HCT116 (cell line): ENCODE results near the gene CIITA.

Experiments
- CBX3 ChIP-seq: IDR thresholded peaks from 2 replicates; pipeline ENCODE4 v1.6.1; 2012; ENCODE audit warnings: low read depth
- POLR2A ChIP-seq: IDR thresholded peaks from 2 replicates; pipeline ENCODE4 v1.7.0; 2011; ENCODE audit warnings: borderline replicate concordance; ENCODE audit not compliant: insufficient read depth, insufficient read length; ENCODE audit errors: extremely low read depth
- POLR2AphosphoS5 ChIP-seq: IDR thresholded peaks from 2 replicates; pipeline ENCODE4 v1.6.1; 2011; ENCODE audit warnings: mild to moderate bottlenecking, low read depth, low read length, moderate library complexity
- SIN3A ChIP-seq: IDR thresholded peaks from 2 replicates; pipeline ENCODE4 v1.6.1; 2012; ENCODE audit warnings: low read depth
- TF ChIP-seq, protein P1 (sequence below): IDR thresholded peaks from 2 replicates; pipeline ENCODE4 v1.6.1; 2012; ENCODE audit warnings: low read depth
- TF ChIP-seq, protein P2 (sequence below), 3 experiments: fragments of 200-600 bp in 1 of 3; sonication (generic) in 1 of 3; IDR thresholded peaks in 2 of 3; conservative IDR thresholded peaks in 1 of 3; 2 replicates each; pipeline ENCODE4 v1.5.1; 2012 to 2017; ENCODE audit warnings: low read depth in 2 of 3, low read length in 2 of 3, antibody characterized with exemption in 1 of 3, borderline replicate concordance in 1 of 3, control low read depth in 1 of 3, mild to moderate bottlenecking in 1 of 3, mixed read lengths in 1 of 3, mixed run types in 1 of 3, moderate library complexity in 1 of 3; ENCODE audit not compliant: insufficient read depth in 1 of 3
- TF ChIP-seq, protein P3 (sequence below): IDR thresholded peaks from 2 replicates; pipeline ENCODE4 v1.6.1; 2012

DNA sequence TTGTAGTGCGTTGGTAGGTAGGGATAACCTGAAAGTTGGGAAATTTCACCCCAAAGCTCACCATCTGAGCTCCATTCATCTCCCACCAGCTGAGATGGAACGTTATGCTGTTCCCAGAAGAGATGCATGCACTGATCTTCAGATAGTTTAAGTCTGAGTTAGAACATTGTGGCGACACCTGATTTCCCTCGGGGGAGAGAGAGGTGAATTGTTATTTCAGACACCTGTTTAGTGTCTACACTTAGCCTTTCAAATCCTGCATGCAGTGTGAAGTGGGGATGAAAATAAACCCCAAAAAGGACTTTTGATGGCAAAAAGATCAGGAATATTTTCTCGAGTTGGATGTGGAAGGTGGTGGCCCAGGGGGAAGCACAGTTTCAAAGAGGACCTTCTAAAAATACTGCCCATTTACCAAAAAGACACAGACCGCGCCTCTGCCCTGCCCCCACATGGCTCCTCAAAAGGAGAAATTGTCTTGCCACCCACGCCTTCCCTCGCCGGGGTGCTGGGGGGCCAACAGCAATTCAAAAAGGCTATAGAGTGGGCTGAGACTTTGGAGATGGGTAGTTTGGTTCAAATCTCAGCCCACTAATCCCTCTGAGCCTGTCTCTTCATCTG lies 11.4 kb downstream of the CIITA start:
- TF ChIP-seq, protein P1, sequence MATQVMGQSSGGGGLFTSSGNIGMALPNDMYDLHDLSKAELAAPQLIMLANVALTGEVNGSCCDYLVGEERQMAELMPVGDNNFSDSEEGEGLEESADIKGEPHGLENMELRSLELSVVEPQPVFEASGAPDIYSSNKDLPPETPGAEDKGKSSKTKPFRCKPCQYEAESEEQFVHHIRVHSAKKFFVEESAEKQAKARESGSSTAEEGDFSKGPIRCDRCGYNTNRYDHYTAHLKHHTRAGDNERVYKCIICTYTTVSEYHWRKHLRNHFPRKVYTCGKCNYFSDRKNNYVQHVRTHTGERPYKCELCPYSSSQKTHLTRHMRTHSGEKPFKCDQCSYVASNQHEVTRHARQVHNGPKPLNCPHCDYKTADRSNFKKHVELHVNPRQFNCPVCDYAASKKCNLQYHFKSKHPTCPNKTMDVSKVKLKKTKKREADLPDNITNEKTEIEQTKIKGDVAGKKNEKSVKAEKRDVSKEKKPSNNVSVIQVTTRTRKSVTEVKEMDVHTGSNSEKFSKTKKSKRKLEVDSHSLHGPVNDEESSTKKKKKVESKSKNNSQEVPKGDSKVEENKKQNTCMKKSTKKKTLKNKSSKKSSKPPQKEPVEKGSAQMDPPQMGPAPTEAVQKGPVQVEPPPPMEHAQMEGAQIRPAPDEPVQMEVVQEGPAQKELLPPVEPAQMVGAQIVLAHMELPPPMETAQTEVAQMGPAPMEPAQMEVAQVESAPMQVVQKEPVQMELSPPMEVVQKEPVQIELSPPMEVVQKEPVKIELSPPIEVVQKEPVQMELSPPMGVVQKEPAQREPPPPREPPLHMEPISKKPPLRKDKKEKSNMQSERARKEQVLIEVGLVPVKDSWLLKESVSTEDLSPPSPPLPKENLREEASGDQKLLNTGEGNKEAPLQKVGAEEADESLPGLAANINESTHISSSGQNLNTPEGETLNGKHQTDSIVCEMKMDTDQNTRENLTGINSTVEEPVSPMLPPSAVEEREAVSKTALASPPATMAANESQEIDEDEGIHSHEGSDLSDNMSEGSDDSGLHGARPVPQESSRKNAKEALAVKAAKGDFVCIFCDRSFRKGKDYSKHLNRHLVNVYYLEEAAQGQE = no peak
- TF ChIP-seq, protein P2, sequence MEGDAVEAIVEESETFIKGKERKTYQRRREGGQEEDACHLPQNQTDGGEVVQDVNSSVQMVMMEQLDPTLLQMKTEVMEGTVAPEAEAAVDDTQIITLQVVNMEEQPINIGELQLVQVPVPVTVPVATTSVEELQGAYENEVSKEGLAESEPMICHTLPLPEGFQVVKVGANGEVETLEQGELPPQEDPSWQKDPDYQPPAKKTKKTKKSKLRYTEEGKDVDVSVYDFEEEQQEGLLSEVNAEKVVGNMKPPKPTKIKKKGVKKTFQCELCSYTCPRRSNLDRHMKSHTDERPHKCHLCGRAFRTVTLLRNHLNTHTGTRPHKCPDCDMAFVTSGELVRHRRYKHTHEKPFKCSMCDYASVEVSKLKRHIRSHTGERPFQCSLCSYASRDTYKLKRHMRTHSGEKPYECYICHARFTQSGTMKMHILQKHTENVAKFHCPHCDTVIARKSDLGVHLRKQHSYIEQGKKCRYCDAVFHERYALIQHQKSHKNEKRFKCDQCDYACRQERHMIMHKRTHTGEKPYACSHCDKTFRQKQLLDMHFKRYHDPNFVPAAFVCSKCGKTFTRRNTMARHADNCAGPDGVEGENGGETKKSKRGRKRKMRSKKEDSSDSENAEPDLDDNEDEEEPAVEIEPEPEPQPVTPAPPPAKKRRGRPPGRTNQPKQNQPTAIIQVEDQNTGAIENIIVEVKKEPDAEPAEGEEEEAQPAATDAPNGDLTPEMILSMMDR (IDR thresholded peaks at IDR 0.05 in 2 of 3, conservative IDR thresholded peaks at IDR 0.05 in 1 of 3; ENCODE audit: borderline replicate concordance in 1 of 3, insufficient read depth in 1 of 3, low read depth in 2 of 3, low read length in 2 of 3) = no peak
- TF ChIP-seq POLR2A (no peak), SIN3A (no peak), POLR2AphosphoS5 (no peak), CBX3 (no peak)
- TF ChIP-seq, protein P3, sequence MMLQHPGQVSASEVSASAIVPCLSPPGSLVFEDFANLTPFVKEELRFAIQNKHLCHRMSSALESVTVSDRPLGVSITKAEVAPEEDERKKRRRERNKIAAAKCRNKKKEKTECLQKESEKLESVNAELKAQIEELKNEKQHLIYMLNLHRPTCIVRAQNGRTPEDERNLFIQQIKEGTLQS = no peak
